Measurements from ENCODE around the gene COQ4.

COQ4 gene

DNA sequence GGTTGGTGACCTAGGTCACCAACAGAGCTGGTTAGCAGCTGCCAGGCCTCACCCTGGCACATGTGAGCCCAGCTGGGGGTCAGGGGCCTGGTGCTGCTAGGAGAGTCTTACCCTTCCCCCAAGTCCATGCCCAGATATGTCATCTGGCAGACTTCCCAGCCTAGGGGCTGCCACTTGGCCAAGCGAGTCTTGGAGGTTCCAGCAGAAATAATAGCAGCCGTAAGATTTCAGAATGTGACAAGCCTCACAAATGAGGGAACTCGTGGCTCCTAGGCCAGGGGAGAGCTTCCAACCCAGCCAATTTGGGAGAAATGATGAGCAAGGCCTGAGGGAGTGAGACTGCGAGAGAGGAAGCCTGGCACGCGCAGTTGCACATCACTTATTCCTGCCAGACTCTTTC is 59.6 kb downstream of the COQ4 start:
- DNase-seq: no peak

DNA sequence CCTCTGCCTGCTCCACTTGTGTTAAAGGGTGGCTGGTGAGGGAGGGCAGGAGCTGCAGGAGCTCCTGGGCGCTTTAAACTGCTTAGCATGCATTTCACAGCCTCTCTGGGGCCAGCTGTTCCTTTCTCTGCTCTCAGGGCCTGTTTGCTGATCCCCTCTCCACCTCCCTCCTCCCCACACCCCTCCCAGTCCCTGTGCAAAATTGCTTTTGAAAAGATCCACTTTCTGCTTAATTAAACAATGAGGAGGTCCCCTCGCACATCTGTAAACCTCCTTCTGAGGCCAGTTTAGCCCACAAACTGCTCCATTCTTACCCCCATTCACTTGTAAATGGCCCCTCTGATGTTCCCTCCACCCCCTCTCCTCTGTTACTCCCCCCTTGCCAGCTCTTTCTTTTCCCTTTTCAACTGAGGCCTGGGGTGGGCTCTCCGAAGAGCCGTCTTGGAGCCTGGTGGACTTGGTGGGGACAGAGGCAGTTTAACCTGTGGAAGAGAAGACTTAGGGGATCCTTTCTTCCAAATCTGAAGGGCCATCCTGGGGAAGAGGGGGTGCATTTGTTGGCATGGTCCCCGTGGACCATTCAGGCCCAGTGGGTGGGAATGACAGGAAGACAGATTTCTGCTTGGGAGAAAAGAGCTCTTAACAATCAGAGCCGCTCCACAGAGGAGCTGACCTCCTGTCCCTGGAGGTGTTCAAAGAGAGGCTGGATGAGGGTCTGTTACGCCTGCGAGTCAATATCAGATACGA is 60.5 kb downstream of the COQ4 start:
- DNase-seq: no peak
